ENCODE data around the gene USH1C. TPM values are rescaled to one million over a fixed set of nuclear protein-coding genes. Genes with fewer than 3 reads are reported as not detected.

Gene USH1C
- total and polyA plus RNA-seq, 9 of the 15 experiments (the other 6 are each of a cell fraction or from before 2014, with no cell fraction given) = 0.04 TPM; not detected in 8

DNA sequence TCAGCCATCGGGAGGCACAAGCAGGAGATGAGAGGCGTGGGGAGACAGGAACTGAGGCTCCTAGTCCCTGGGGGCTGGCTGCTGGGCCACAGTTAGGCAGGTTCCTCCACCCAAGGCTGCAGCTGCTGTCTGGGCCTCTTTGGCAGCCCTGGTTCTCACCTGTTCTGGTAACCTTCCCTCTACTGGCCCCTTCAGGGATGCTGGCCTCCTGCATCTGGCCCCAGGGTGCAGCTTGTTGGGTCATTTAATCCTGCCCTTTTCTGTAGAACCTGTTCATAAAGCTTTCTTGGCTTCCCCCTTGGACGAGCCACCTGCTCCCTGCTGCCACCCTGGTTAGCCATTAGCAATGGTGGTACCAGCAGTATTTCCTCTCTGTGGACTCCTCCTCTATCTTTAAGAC lies 5.5 kb downstream of the USH1C start (continued):
- TF ChIP-seq ZBTB5 (IDR thresholded peaks at IDR 0.05) (no peak), SAFB (IDR thresholded peaks at IDR 0.05; ENCODE audit: borderline replicate concordance, low read depth, low read length) (no peak), SMC3 (conservative IDR thresholded peaks at IDR 0.05; ENCODE audit: insufficient read depth, low read depth, low read length) (no peak), SMARCC2 (IDR thresholded peaks at IDR 0.05; ENCODE audit: low read depth) (no peak), NR3C1 (CRISPR knock-in tag; IDR thresholded peaks at IDR 0.05) (no peak), ZNF830 (CRISPR knock-in tag; IDR thresholded peaks at IDR 0.05) (no peak), PRPF4 (IDR thresholded peaks at IDR 0.05; ENCODE audit: insufficient read depth, low read depth, low read length, poor library complexity, severe bottlenecking) (no peak), ETS1 (conservative IDR thresholded peaks at IDR 0.05; ENCODE audit: control insufficient read depth, low read depth, low read length) (no peak), CHD1 (IDR thresholded peaks at IDR 0.05; ENCODE audit: low read length) (no peak), GABPB1 (CRISPR knock-in tag; IDR thresholded peaks at IDR 0.05) (no peak), ZFP1 (CRISPR knock-in tag; IDR thresholded peaks at IDR 0.05) (no peak)
